Limb (tissue), 2 donors: ENCODE results near the gene PCDHGA6.
"Not testable (repeated sequence)": the region's sequence is repeated elsewhere in the genome, so short reads cannot be mapped to it uniquely, and the experiment has no call there.

ENCODE experiments used
- DNase-seq, 2 donors: peaks; one replicate each; pipeline ENCODE4 v3.0.0-alpha.2; 2016; ENCODE audit errors: extremely low spot score in 2 of 2

PCDHGA6 gene

GRCh38 chr5:141359790-141360426, 13.8 kb upstream of the PCDHGA6 start, which contains the start of gene PCDHGB2:
Gene PCDHGB2, plus strand, starts transcription at chr5:141359994. Its CDS starts 142 bp downstream, at chr5:141360136.
- no peak for DNase-seq

DNA sequence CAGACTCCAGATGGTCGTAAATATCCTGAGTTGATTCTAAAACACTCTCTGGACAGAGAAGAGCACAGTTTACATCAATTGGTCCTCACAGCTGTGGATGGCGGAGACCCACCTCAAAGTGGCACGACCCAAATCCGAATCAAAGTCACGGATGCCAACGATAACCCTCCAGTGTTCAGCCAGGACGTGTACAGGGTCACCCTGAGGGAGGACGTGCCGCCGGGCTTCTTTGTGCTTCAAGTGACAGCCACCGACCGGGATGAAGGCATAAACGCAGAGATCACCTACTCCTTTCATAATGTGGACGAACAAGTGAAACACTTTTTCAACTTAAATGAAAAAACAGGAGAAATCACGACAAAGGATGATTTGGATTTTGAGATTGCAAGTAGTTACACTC, 13.0 kb upstream of the PCDHGA6 start:
- DNase-seq = no peak

GRCh38 chr5:141362719-141363118, 11.0 kb upstream of the PCDHGA6 start:
- no peak for DNase-seq

GRCh38 chr5:141363952-141364660, 9.6 kb upstream of the PCDHGA6 start, which contains the start of gene PCDHGA5:
Gene PCDHGA5, plus strand, starts transcription at chr5:141364162. Its CDS starts 169 bp downstream, at chr5:141364331.
- DNase-seq = no peak

GRCh38 chr5:141366016-141366896, 7.4 kb upstream of the PCDHGA6 start:
- no peak for DNase-seq

GRCh38 chr5:141369994-141370848, 3.5 kb upstream of the PCDHGA6 start, which contains the start of gene PCDHGB3:
Gene PCDHGB3, plus strand, starts transcription at chr5:141370242. Its CDS starts 153 bp downstream, at chr5:141370395.
- DNase-seq = no peak

DNA sequence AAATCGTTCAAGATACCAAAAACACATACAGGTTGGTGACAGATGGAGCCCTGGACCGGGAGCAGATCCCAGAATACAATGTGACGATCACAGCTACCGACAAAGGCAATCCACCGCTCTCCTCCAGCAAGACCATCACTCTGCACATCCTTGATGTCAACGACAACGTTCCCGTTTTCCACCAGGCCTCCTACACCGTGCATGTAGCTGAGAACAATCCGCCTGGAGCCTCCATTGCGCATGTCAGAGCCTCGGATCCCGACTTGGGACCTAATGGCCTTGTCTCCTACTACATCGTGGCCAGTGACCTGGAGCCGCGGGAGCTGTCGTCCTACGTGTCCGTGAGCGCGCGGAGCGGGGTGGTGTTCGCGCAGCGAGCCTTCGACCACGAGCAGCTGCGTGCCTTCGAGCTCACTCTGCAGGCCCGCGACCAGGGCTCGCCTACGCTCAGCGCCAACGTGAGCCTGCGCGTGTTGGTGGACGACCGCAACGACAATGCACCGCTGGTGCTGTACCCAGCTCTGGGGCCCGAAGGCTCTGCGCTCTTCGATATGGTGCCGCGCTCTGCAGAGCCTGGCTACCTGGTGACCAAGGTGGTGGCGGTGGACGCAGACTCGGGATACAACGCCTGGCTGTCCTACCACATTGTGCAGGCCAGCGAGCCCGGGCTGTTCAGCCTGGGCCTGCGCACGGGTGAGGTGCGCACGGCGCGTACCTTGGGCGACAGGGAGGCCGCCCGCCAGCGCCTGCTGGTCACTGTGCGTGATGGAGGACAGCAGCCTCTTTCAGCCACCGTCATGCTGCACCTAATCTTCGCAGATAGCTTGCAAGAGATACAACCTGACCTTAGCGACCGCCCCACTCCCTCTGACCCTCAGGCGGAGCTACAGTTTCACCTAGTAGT, 1.9 kb upstream of the PCDHGA6 start:
- DNase-seq = no peak

- no peak for DNase-seq
These were observed 936 bp downstream of the PCDHGA6 start for GRCh38 chr5:141374627-141375026.

GRCh38 chr5:141375444-141376155, 1.9 kb downstream of the PCDHGA6 start:
- DNase-seq = not testable (repeated sequence)

GRCh38 chr5:141382469-141383294, 9.0 kb downstream of the PCDHGA6 start, which contains the start of gene PCDHGA7:
Gene PCDHGA7, plus strand, starts transcription at chr5:141382742. Its CDS starts 158 bp downstream, at chr5:141382900.
- no peak for DNase-seq

- DNase-seq = no peak
These were observed 9.7 kb downstream of the PCDHGA6 start for GRCh38 chr5:141383345-141383744.

DNA sequence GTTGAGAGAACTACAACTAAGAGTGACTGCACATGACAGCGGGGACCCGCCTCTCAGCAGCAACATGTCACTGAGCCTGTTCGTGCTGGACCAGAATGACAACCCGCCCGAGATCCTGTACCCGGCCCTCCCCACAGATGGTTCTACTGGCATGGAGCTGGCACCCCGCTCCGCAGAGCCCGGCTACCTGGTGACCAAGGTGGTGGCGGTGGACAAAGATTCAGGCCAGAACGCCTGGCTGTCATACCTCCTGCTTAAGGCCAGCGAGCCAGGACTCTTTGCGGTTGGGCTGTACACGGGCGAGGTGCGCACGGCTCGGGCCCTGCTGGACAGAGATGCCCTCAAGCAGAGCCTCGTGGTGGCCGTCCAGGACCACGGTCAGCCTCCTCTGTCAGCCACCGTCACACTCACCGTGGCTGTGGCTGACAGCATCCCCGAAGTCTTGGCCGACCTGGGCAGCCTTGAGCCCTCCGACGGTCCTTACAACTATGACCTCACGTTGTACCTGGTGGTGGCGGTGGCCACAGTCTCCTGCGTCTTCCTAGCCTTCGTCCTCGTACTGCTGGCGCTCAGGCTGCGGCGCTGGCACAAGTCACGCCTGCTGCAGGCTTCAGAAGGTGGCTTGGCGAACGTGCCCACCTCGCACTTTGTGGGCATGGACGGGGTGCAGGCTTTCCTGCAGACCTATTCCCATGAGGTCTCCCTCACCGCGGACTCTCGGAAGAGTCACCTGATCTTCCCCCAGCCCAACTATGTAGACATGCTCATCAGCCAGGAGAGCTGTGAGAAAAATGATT, 11.0 kb downstream of the PCDHGA6 start:
- no peak for DNase-seq

DNA sequence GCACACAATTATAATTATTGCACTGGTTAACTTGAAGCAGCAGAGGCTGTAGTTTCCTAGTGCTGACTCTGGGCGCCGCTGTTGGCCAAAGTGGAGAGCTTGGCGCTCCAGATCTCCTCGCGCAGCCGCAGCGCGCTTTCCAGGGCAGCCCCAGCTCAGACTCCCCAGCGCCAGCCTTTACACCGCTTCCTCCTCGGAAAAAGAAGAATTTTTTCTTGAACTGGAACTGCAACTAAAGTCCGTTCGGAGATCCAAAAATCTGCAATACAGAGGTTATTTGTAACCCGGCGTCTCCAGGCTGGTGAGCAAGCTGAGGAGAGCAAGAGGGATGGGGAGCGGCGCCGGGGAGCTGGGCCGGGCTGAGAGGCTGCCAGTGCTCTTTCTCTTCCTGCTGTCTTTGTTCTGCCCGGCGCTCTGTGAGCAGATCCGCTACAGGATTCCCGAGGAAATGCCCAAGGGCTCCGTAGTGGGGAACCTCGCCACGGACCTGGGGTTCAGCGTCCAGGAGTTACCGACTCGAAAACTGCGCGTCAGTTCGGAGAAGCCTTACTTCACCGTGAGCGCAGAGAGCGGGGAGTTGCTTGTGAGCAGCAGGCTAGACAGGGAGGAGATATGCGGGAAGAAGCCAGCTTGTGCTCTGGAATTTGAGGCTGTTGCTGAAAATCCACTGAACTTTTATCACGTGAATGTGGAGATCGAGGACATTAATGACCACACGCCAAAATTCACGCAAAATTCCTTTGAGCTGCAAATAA, 14.0 kb downstream of the PCDHGA6 start, which contains the start of gene PCDHGB4:
TSS of gene PCDHGB4 (plus strand) at position 142 of the 755 bp plus-strand sequence. CDS start at position 329, 187 bp downstream.
- not testable (repeated sequence) for DNase-seq

- no peak for DNase-seq
These were observed 15.0 kb downstream of the PCDHGA6 start for GRCh38 chr5:141388661-141389060.

DNA sequence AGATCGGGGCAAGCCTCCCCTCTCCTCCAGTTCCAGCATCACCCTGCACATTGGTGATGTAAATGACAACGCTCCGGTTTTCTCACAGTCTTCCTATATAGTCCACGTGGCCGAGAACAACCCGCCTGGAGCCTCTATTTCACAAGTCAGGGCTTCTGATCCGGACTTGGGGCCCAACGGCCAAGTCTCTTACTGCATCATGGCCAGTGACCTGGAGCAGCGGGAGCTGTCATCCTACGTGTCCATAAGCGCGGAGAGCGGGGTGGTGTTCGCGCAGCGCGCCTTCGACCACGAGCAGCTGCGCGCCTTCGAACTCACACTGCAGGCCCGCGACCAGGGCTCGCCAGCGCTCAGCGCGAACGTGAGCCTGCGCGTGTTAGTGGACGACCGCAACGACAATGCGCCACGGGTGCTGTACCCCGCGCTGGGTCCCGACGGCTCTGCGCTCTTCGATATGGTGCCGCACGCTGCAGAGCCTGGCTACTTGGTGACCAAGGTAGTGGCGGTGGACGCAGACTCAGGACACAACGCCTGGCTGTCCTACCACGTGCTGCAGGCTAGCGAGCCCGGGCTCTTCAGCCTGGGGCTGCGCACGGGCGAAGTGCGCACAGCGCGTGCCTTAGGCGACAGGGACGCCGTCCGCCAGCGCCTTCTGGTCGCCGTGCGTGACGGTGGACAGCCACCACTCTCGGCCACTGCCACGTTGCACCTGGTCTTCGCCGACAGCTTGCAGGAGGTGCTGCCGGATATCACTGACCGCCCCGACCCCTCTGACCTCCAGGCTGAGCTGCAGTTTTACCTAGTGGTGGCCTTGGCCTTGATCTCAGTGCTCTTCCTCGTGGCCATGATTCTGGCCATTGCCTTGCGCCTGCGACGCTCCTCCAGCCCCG, 15.7 kb downstream of the PCDHGA6 start:
- no peak for DNase-seq
